Peyer's patch (tissue), 4 donors: ENCODE data around the gene TCF4.

Source experiments
- POLR2A ChIP-seq, 2 donors: fragments of 450-650 bp; IDR thresholded peaks; one replicate each; pipeline ENCODE4 v1.5.1; 2017; ENCODE audit warnings: antibody characterized with exemption in 2 of 2, mild to moderate bottlenecking in 2 of 2, moderate library complexity in 2 of 2
- TF ChIP-seq, protein P1 (sequence below), 6 experiments: fragments of 450-650 bp in 4 of 6; fragments of 200-600 bp in 2 of 6; sonication (generic) in 1 of 6; IDR thresholded peaks; one replicate each; pipeline ENCODE4 v1.5.1; 2017 to 2019; ENCODE audit warnings: antibody characterized with exemption in 6 of 6, mild to moderate bottlenecking in 3 of 6, moderate library complexity in 1 of 6

DNA sequence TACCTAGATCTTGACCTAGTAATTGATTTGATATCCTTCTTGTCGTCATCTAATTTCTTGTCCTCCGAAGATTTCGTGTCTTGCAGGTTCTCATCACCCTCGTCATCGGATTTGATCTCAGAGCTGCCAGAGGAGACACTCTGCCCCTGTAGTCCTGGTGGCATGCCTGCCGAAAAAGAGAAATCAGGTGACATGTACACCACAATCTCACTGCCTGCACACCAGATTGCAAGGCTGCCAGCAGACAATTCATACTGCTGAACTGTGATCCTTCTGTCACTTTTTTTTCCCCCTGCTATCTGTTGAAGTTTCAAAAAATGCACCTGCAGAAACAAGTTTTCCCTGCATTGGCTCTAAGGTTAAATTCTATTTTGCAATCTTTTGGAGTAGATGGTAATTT lies 355.5 kb downstream of the TCF4 start:
- TF ChIP-seq, protein P1, sequence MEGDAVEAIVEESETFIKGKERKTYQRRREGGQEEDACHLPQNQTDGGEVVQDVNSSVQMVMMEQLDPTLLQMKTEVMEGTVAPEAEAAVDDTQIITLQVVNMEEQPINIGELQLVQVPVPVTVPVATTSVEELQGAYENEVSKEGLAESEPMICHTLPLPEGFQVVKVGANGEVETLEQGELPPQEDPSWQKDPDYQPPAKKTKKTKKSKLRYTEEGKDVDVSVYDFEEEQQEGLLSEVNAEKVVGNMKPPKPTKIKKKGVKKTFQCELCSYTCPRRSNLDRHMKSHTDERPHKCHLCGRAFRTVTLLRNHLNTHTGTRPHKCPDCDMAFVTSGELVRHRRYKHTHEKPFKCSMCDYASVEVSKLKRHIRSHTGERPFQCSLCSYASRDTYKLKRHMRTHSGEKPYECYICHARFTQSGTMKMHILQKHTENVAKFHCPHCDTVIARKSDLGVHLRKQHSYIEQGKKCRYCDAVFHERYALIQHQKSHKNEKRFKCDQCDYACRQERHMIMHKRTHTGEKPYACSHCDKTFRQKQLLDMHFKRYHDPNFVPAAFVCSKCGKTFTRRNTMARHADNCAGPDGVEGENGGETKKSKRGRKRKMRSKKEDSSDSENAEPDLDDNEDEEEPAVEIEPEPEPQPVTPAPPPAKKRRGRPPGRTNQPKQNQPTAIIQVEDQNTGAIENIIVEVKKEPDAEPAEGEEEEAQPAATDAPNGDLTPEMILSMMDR (IDR thresholded peaks at IDR 0.05), result no peak
- no peak for TF ChIP-seq POLR2A (IDR thresholded peaks at IDR 0.05)
